IMR-90 (cell line): Measurements from ENCODE around the gene ECI2. TPM values are rescaled to one million over a fixed set of nuclear protein-coding genes. Genes with fewer than 3 reads are reported as not detected.

Experiments used
- ATAC-seq: fragments of 200-7000 bp; cut with Tn5 transposase; 2 replicates; pipeline ENCODE4 v1.9.1; 2020; ENCODE audit warnings: low read depth, mild to moderate bottlenecking, moderate library complexity
- BruUV-seq: library from RNA; stranded (reverse); fragments of 400-500 nt; replicated peaks from 2 replicates; lab custom pipeline; 2021; lab: Mats Ljungman, UMichigan
- CTCF ChIA-PET: fragments of 300-600 bp; formaldehyde crosslinking; extraction: SDS; loops from one replicate; lab custom pipeline; 2021; ENCODE audit warnings: antibody characterized with exemption; lab: Yijun Ruan, JAX
- POLR2A ChIA-PET: fragments of 300-600 bp; sonication (Branson Sonifier 250); formaldehyde crosslinking; loops from one replicate; lab custom pipeline; 2022; ENCODE audit warnings: antibody characterized with exemption; ENCODE audit not compliant: unreplicated experiment; lab: Charles Lee
- DNase-seq: peaks from one replicate; pipeline ENCODE4 v3.0.0; 2013
- H2AFZ ChIP-seq: replicated peaks from 2 replicates; pipeline ENCODE3; 2013; ENCODE audit warnings: low read length, mild to moderate bottlenecking; ENCODE audit not compliant: poor library complexity
- H2AK5ac ChIP-seq: 2 replicates; pipeline ENCODE4 v1.6.1; 2013; ENCODE audit warnings: low read depth, low read length, inconsistent platforms
- H2AK9ac ChIP-seq: replicated peaks from 2 replicates; pipeline ENCODE3; 2013; ENCODE audit warnings: mild to moderate bottlenecking, low read depth, low read length, moderate library complexity; ENCODE audit not compliant: poor library complexity
- H2BK120ac ChIP-seq: 2 replicates; pipeline ENCODE4 v1.6.1; 2013; ENCODE audit warnings: low read depth, low read length, inconsistent platforms
- H2BK15ac ChIP-seq: 3 replicates; pipeline ENCODE4 v1.6.1; 2013; ENCODE audit warnings: low read depth, low read length, inconsistent platforms
- H2BK20ac ChIP-seq: 2 replicates; pipeline ENCODE4 v1.6.1; 2013; ENCODE audit warnings: low read depth, mild to moderate bottlenecking, inconsistent platforms, low read length, moderate library complexity
- H2BK5ac ChIP-seq: 2 replicates; pipeline ENCODE4 v1.6.1; 2013; ENCODE audit warnings: mild to moderate bottlenecking, low read depth, low read length, inconsistent platforms; ENCODE audit not compliant: poor library complexity, severe bottlenecking
- H3K14ac ChIP-seq: replicated peaks from 2 replicates; pipeline ENCODE4 v1.6.1; 2013; ENCODE audit warnings: low read depth, low read length, inconsistent platforms
- H3K18ac ChIP-seq: 2 replicates; pipeline ENCODE4 v1.6.1; 2013; ENCODE audit warnings: low read depth, low read length, control low read depth
- H3K23ac ChIP-seq: 2 replicates; pipeline ENCODE4 v1.6.1; 2013; ENCODE audit warnings: low read depth, low read length, inconsistent platforms
- H3K27ac ChIP-seq: 2 replicates; pipeline ENCODE4 v1.5.1; 2013; ENCODE audit warnings: mild to moderate bottlenecking, control low read depth, low read length; ENCODE audit not compliant: insufficient read depth
- H3K27me3 ChIP-seq: 2 replicates; pipeline ENCODE4 v1.6.1; 2013; ENCODE audit warnings: low read length; ENCODE audit not compliant: control insufficient read depth, insufficient read depth
- H3K36me3 ChIP-seq: 2 replicates; pipeline ENCODE4 v1.6.1; 2013; ENCODE audit warnings: low read length, mixed read lengths; ENCODE audit not compliant: control insufficient read depth, insufficient read depth
- H3K4ac ChIP-seq: 2 replicates; pipeline ENCODE4 v1.6.1; 2013; ENCODE audit warnings: low read depth, low read length, inconsistent platforms
- H3K4me1 ChIP-seq: 2 replicates; pipeline ENCODE4 v1.6.1; 2013; ENCODE audit warnings: low read length, mixed read lengths; ENCODE audit not compliant: control insufficient read depth, insufficient read depth
- H3K4me2 ChIP-seq: 2 replicates; pipeline ENCODE4 v1.6.1; 2013; ENCODE audit warnings: low read depth, mild to moderate bottlenecking, control low read depth, low read length, moderate library complexity
- H3K4me3 ChIP-seq: 2 replicates; pipeline ENCODE4 v1.5.1; 2013; ENCODE audit warnings: low read depth, mild to moderate bottlenecking, control low read depth, low read length, moderate library complexity; ENCODE audit not compliant: insufficient read depth
- H3K56ac ChIP-seq: 2 replicates; pipeline ENCODE4 v1.6.1; 2013; ENCODE audit warnings: low read length, inconsistent platforms; ENCODE audit not compliant: insufficient read depth; ENCODE audit errors: extremely low read depth
- H3K79me1 ChIP-seq, 2 experiments: 2 replicates each; pipeline ENCODE4 v1.6.1; 2013; ENCODE audit warnings: low read length in 2 of 2, inconsistent platforms in 1 of 2, low read depth in 1 of 2
- H3K9ac ChIP-seq: 2 replicates; pipeline ENCODE4 v1.6.1; 2013; ENCODE audit warnings: low read depth, low read length, control low read depth
- H3K9me1 ChIP-seq: 2 replicates; pipeline ENCODE4 v1.6.1; 2013; ENCODE audit warnings: low read length, inconsistent platforms; ENCODE audit not compliant: insufficient read depth
- H3K9me3 ChIP-seq: 2 replicates; pipeline ENCODE4 v1.6.1; 2013; ENCODE audit warnings: low read length; ENCODE audit not compliant: control insufficient read depth, insufficient read depth
- H4K20me1 ChIP-seq: 2 replicates; pipeline ENCODE4 v1.6.1; 2013; ENCODE audit warnings: low read length, inconsistent platforms; ENCODE audit not compliant: insufficient read depth
- H4K5ac ChIP-seq: 2 replicates; pipeline ENCODE4 v1.6.1; 2013; ENCODE audit warnings: mild to moderate bottlenecking, low read depth, low read length, control low read depth
- H4K8ac ChIP-seq, 2 experiments: 2 replicates each; pipeline ENCODE4 v1.6.1; 2013; ENCODE audit warnings: low read depth in 2 of 2, low read length in 2 of 2, control low read depth in 1 of 2, inconsistent platforms in 1 of 2
- H4K91ac ChIP-seq: 2 replicates; pipeline ENCODE4 v1.6.1; 2013; ENCODE audit warnings: low read depth, low read length, inconsistent platforms; ENCODE audit not compliant: insufficient read depth
- BHLHE40 ChIP-seq: fragments of 150-350 bp; IDR thresholded peaks from 2 replicates; pipeline ENCODE4 v1.6.1; 2016; ENCODE audit warnings: mild to moderate bottlenecking, low read depth, low read length
- CEBPB ChIP-seq: IDR thresholded peaks from 2 replicates; pipeline ENCODE4 v1.6.1; 2012; ENCODE audit warnings: low read depth, low read length, improper control_type of control experiment
- CHD1 ChIP-seq: IDR thresholded peaks from 2 replicates; pipeline ENCODE4 v1.6.1; 2012; ENCODE audit warnings: low read depth, low read length, improper control_type of control experiment
- FOS ChIP-seq: fragments of 150-350 bp; IDR thresholded peaks from 2 replicates; pipeline ENCODE4 v1.6.1; 2016; ENCODE audit warnings: low read depth, low read length
- MAFK ChIP-seq: IDR thresholded peaks from 2 replicates; pipeline ENCODE4 v1.6.1; 2012; ENCODE audit warnings: low read depth, low read length, improper control_type of control experiment
- MAZ ChIP-seq: IDR thresholded peaks from 2 replicates; pipeline ENCODE4 v1.6.1; 2012; ENCODE audit warnings: low read depth, mild to moderate bottlenecking, low read length, improper control_type of control experiment, moderate library complexity, borderline replicate concordance
- MXI1 ChIP-seq: IDR thresholded peaks from 2 replicates; pipeline ENCODE4 v1.6.1; 2012; ENCODE audit warnings: low read depth, mild to moderate bottlenecking, low read length, moderate library complexity, borderline replicate concordance
- POLR2A ChIP-seq: IDR thresholded peaks from 2 replicates; pipeline ENCODE4 v1.6.1; 2012; ENCODE audit warnings: mild to moderate bottlenecking, low read depth, low read length
- RAD21 ChIP-seq: IDR thresholded peaks from 2 replicates; pipeline ENCODE4 v1.6.1; 2012; ENCODE audit warnings: low read length, improper control_type of control experiment
- RCOR1 ChIP-seq: IDR thresholded peaks from 2 replicates; pipeline ENCODE4 v1.6.1; 2012; ENCODE audit warnings: mild to moderate bottlenecking, low read length, improper control_type of control experiment; ENCODE audit not compliant: insufficient replicate concordance
- RFX5 ChIP-seq: IDR thresholded peaks from 2 replicates; pipeline ENCODE4 v1.8.0; 2012; ENCODE audit warnings: low read depth, mild to moderate bottlenecking, low read length, moderate library complexity
- SMC3 ChIP-seq: fragments of 150-350 bp; IDR thresholded peaks from 2 replicates; pipeline ENCODE4 v1.6.1; 2016; ENCODE audit warnings: low read depth, mild to moderate bottlenecking, antibody characterized with exemption, low read length, moderate library complexity
- WGBS, 2 experiments: methylation state at CpG; one replicate each; pipeline versions ENCODE4 v1.1.5 to v1.1.7; 2013; ENCODE audit warnings: missing lambda C conversion rate in 2 of 2; ENCODE audit not compliant: insufficient read length in 1 of 2; ENCODE audit errors: extremely low coverage in 2 of 2; 5-methylcytosine and 5-hydroxymethylcytosine counted together
- dilution Hi-C: fragments of 300-500 bp; cut with HindIII; formaldehyde crosslinking; loops from one replicate; pipeline ENCODE4 v1.14.3; 2018; ENCODE audit warnings: low sequenced_read_pairs; ENCODE audit not compliant: unreplicated experiment
- in situ Hi-C: fragments of 300-500 bp; cut with MboI; formaldehyde crosslinking; loops from 3 replicates; pipeline ENCODE4 v1.14.3; 2019; ENCODE audit warnings: low sequenced_read_pairs, inconsistent platforms, mixed read lengths
- intact Hi-C: fragments of 100-400 bp; cut with micrococcal nuclease; formaldehyde crosslinking; loops from 2 replicates; pipeline ENCODE4 v1.10.0; 2022
- polyA plus RNA-seq, 3 experiments: library from polyadenylated mRNA; depleted of rRNA; stranded (reverse); fragments of >200 nt; gene quantifications; 2 replicates each; pipeline ENCODE4 v1.2.3, GENCODE V29; 2012; ENCODE audit warnings: low replicate concordance in 1 of 3
- total RNA-seq: library from RNA; depleted of rRNA; stranded (reverse); fragments of >200 nt; gene quantifications from 2 replicates; pipeline ENCODE4 v1.2.3, GENCODE V29; 2012
- TF ChIP-seq, protein P1 (sequence below): conservative IDR thresholded peaks from 2 replicates; pipeline ENCODE4 v1.5.1; 2012; ENCODE audit warnings: mild to moderate bottlenecking, low read depth, low read length, improper control_type of control experiment
- TF ChIP-seq, protein P2 (sequence below): fragments of 150-350 bp; IDR thresholded peaks from 2 replicates; pipeline ENCODE4 v1.6.1; 2016; ENCODE audit warnings: low read depth, mild to moderate bottlenecking, low read length, moderate library complexity, borderline replicate concordance
- TF ChIP-seq, protein P3 (sequence below): fragments of 150-350 bp; IDR thresholded peaks from 2 replicates; pipeline ENCODE4 v1.6.1; 2017; ENCODE audit warnings: mild to moderate bottlenecking, antibody characterized with exemption, low read length, low read depth

ECI2 gene
- total and polyA plus RNA-seq, 2 of the 4 experiments (the other 2 are of a cell fraction), result 64.1 to 152 TPM

- no peak overlapping the region for H2AFZ ChIP-seq
- no peak for TF ChIP-seq CHD1
- TF ChIP-seq MXI1, result no peak
- TF ChIP-seq RFX5, result no peak
- no peak for TF ChIP-seq MAFK
- no peak for TF ChIP-seq RAD21
- TF ChIP-seq CEBPB, result no peak
- TF ChIP-seq RCOR1, result no peak
- TF ChIP-seq, protein P1, sequence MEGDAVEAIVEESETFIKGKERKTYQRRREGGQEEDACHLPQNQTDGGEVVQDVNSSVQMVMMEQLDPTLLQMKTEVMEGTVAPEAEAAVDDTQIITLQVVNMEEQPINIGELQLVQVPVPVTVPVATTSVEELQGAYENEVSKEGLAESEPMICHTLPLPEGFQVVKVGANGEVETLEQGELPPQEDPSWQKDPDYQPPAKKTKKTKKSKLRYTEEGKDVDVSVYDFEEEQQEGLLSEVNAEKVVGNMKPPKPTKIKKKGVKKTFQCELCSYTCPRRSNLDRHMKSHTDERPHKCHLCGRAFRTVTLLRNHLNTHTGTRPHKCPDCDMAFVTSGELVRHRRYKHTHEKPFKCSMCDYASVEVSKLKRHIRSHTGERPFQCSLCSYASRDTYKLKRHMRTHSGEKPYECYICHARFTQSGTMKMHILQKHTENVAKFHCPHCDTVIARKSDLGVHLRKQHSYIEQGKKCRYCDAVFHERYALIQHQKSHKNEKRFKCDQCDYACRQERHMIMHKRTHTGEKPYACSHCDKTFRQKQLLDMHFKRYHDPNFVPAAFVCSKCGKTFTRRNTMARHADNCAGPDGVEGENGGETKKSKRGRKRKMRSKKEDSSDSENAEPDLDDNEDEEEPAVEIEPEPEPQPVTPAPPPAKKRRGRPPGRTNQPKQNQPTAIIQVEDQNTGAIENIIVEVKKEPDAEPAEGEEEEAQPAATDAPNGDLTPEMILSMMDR, result no peak
- TF ChIP-seq, protein P2, sequence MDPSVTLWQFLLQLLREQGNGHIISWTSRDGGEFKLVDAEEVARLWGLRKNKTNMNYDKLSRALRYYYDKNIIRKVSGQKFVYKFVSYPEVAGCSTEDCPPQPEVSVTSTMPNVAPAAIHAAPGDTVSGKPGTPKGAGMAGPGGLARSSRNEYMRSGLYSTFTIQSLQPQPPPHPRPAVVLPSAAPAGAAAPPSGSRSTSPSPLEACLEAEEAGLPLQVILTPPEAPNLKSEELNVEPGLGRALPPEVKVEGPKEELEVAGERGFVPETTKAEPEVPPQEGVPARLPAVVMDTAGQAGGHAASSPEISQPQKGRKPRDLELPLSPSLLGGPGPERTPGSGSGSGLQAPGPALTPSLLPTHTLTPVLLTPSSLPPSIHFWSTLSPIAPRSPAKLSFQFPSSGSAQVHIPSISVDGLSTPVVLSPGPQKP, result no peak
- no peak for TF ChIP-seq MAZ
- no peak for TF ChIP-seq BHLHE40
- TF ChIP-seq, protein P3, sequence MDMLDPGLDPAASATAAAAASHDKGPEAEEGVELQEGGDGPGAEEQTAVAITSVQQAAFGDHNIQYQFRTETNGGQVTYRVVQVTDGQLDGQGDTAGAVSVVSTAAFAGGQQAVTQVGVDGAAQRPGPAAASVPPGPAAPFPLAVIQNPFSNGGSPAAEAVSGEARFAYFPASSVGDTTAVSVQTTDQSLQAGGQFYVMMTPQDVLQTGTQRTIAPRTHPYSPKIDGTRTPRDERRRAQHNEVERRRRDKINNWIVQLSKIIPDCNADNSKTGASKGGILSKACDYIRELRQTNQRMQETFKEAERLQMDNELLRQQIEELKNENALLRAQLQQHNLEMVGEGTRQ, result no peak
- no peak for TF ChIP-seq SMC3
- TF ChIP-seq POLR2A, result no peak
- TF ChIP-seq FOS, result no peak
These were observed 50.7 kb downstream of the ECI2 start for GRCh38 chr6:4084444-4085331.

More at GRCh38 chr6:4084444-4085331, 50.7 kb downstream of the ECI2 start:
- Histone ChIP-seq H2BK5ac (no peak overlapping the region), H4K91ac (no peak overlapping the region), H3K9me1 (0 out of 2 replicates have a peak, but pooled peaks cover 4% of the 10 kb centered on the region), H4K8ac (no peak overlapping the region), H3K14ac (no peak overlapping the region), H3K9me3 (no peaks in the 10 kb centered on the region), H3K9ac (no peak overlapping the region), H3K4me1 (peaks cover 4% of the 10 kb centered on the region; the same call in 1 of the 2 replicates), H4K20me1 (no peaks in the 10 kb centered on the region), H4K5ac (no peak overlapping the region), H3K79me1 (no peaks in the 10 kb centered on the region), H3K27me3 (no peaks in the 10 kb centered on the region), H3K56ac (no peak overlapping the region), H3K4me2 (no peak overlapping the region), H2BK20ac (no peak overlapping the region), H2BK15ac (no peak overlapping the region), H3K36me3 (no peaks in the 10 kb centered on the region), H3K18ac (no peak overlapping the region), H3K4ac (no peak overlapping the region; the same call in 1 of the 2 replicates), H3K23ac (no peak overlapping the region), H3K4me3 (no peak overlapping the region), H2AK5ac (no peak overlapping the region), H2BK120ac (no peak overlapping the region), H3K27ac (no peak overlapping the region), H2AK9ac (no peak overlapping the region)
- dilution Hi-C loops, result no loop called here
- intact Hi-C loops, result no loop called here
- in situ Hi-C loops, result no loop called here
- DNase-seq, result no peak
- ATAC-seq, result no peak
- ChIA-PET CTCF (no interaction called here), POLR2A (no interaction called here)
- BruUV-seq, result no TSS peak
- no CpG with 5 or more reads among the region's 9 CpGs for WGBS, 2 experiments
